Fibroblast of skin of back (primary cell): ENCODE results near the gene ZNF516.

ENCODE experiments used
- DNase-seq: peaks from one replicate; pipeline ENCODE4 v3.0.0-alpha.2; 2013

The ZNF516 gene

GRCh38 chr18:76380127-76380729, 114.8 kb downstream of the ZNF516 start:
- DNase-seq = no peak

GRCh38 chr18:76379226-76380126, 115.6 kb downstream of the ZNF516 start:
- DNase-seq = no peak

GRCh38 chr18:76378526-76379215, 116.4 kb downstream of the ZNF516 start:
- DNase-seq = no peak

- no peak for DNase-seq
These were observed 117.7 kb downstream of the ZNF516 start for GRCh38 chr18:76377359-76377756.

- no peak for DNase-seq
These were observed 118.2 kb downstream of the ZNF516 start for GRCh38 chr18:76376668-76377358.

GRCh38 chr18:76376225-76376624, 118.8 kb downstream of the ZNF516 start:
- no peak for DNase-seq

- DNase-seq = no peak
These were observed 120.4 kb downstream of the ZNF516 start for GRCh38 chr18:76374330-76375281.

GRCh38 chr18:76373297-76373696, 121.7 kb downstream of the ZNF516 start:
- no peak for DNase-seq

- DNase-seq = no peak
These were observed 123.5 kb downstream of the ZNF516 start for GRCh38 chr18:76371301-76372203.

- DNase-seq = no peak
These were observed 124.4 kb downstream of the ZNF516 start for GRCh38 chr18:76370686-76371085.

- no peak for DNase-seq
These were observed 124.8 kb downstream of the ZNF516 start for GRCh38 chr18:76370201-76370600.

- no peak for DNase-seq
These were observed 125.3 kb downstream of the ZNF516 start for GRCh38 chr18:76369791-76370190.

GRCh38 chr18:76368976-76369375, 126.1 kb downstream of the ZNF516 start:
- no peak for DNase-seq

- DNase-seq = no peak
These were observed 126.8 kb downstream of the ZNF516 start for GRCh38 chr18:76368271-76368670.

- DNase-seq = no peak
These were observed 127.6 kb downstream of the ZNF516 start for GRCh38 chr18:76367168-76368125.

- no peak for DNase-seq
These were observed 129.5 kb downstream of the ZNF516 start for GRCh38 chr18:76365561-76365960.

GRCh38 chr18:76364282-76365259, 130.5 kb downstream of the ZNF516 start:
- no peak for DNase-seq
